HG02759 (cell line): Measurements from ENCODE around the gene TPI1.

Experiments used
- ATAC-seq: cut with Tn5 transposase; IDR thresholded peaks from one replicate; pipeline ENCODE4 v1.9.1; 2021; ENCODE audit warnings: mild to moderate bottlenecking, moderate library complexity; ENCODE audit not compliant: unreplicated experiment

The TPI1 gene

GRCh38 chr12:6916426-6917200 lies 49.3 kb downstream of the TPI1 start:
- ATAC-seq: no peak

- no peak for ATAC-seq
Observed at GRCh38 chr12:6917491-6918231, 50.3 kb downstream of the TPI1 start.

DNA sequence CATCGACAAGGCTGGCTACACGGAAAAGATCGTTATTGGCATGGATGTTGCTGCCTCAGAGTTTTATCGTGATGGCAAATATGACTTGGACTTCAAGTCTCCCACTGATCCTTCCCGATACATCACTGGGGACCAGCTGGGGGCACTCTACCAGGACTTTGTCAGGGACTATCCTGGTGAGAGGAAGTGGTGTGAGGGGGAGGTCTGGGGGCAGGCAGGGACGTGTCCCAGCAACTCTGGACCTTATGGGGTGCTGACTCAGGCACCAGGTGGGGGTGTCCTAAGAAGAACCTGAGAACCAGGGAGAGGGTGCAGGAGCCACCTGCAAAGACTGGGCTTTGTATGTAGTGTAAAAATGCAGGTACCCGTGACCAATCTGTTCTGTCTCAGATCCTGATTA lies 52.3 kb downstream of the TPI1 start:
- ATAC-seq: no peak
